HG03520 (cell line): Measurements from ENCODE around the gene IL17RB.

Experiments
- ATAC-seq: cut with Tn5 transposase; IDR thresholded peaks from one replicate; pipeline ENCODE4 v1.9.1; 2021; ENCODE audit warnings: mild to moderate bottlenecking, moderate library complexity; ENCODE audit not compliant: unreplicated experiment

The IL17RB gene

GRCh38 chr3:53828581-53828980, 17.8 kb upstream of the IL17RB start:
- no peak for ATAC-seq

- no peak for ATAC-seq
Measured at GRCh38 chr3:53829605-53830004, 16.8 kb upstream of the IL17RB start.

- no peak for ATAC-seq
Measured at GRCh38 chr3:53830944-53831343, 15.4 kb upstream of the IL17RB start.

GRCh38 chr3:53833053-53833645, 13.2 kb upstream of the IL17RB start:
- no peak for ATAC-seq

GRCh38 chr3:53833700-53834099, 12.7 kb upstream of the IL17RB start:
- no peak for ATAC-seq

- no peak for ATAC-seq
Measured at GRCh38 chr3:53834429-53835095, 11.8 kb upstream of the IL17RB start.

- no peak for ATAC-seq
Measured at GRCh38 chr3:53835257-53835656, 11.1 kb upstream of the IL17RB start.

GRCh38 chr3:53836084-53836872, 10.1 kb upstream of the IL17RB start:
- ATAC-seq = no peak

GRCh38 chr3:53837331-53837730, 9.0 kb upstream of the IL17RB start:
- ATAC-seq = no peak

GRCh38 chr3:53841296-53841695, 5.1 kb upstream of the IL17RB start:
- ATAC-seq = no peak

- no peak for ATAC-seq
Measured at GRCh38 chr3:53842436-53843194, 3.8 kb upstream of the IL17RB start.

- no peak for ATAC-seq
Measured at GRCh38 chr3:53843195-53844177, 2.9 kb upstream of the IL17RB start.

GRCh38 chr3:53844262-53845102, 1.9 kb upstream of the IL17RB start:
- no peak for ATAC-seq

GRCh38 chr3:53845103-53845880, 1.1 kb upstream of the IL17RB start:
- ATAC-seq = no peak

- ATAC-seq = no peak
Measured at GRCh38 chr3:53845881-53846133, 561 bp upstream of the IL17RB start.

GRCh38 chr3:53846851-53847155, 435 bp downstream of the IL17RB start:
- ATAC-seq = no peak

- ATAC-seq = no peak
Measured at GRCh38 chr3:53849916-53850315, 3.5 kb downstream of the IL17RB start.

GRCh38 chr3:53850895-53851294, 4.5 kb downstream of the IL17RB start:
- no peak for ATAC-seq

- no peak for ATAC-seq
Measured at GRCh38 chr3:53856964-53857363, 10.6 kb downstream of the IL17RB start.
